ENCODE measurements around the gene SMCO2. TPM values are rescaled to one million over a fixed set of nuclear protein-coding genes. Genes with fewer than 3 reads are reported as not detected.

The SMCO2 gene
- total RNA-seq, 5 donors from 2014 or later (not counting 1 experiment from before 2014, with no cell fraction given): not detected

Other genes with a start within 250 kb of the SMCO2 start
- 10 to 100 TPM; 13.5 to 19.6 (median 18.3) TPM for gene STK38L, start 202.4 kb upstream of the SMCO2 start, total RNA-seq
- 1 to 10 TPM in 1 of 5 donors, under 1 TPM in 4; 0.28 to 1.2 (median 0.70) TPM for gene BMAL2, start 113.9 kb upstream of the SMCO2 start, total RNA-seq
- gene PPFIBP1, start 77.5 kb downstream of the SMCO2 start, total RNA-seq: 1 to 10 TPM; 4.1 to 6.1 (median 5.8) TPM
- under 1 TPM in 1 of 5 donors, not detected in 4; 0.46 TPM for gene REP15, start 249.7 kb downstream of the SMCO2 start, total RNA-seq